Medulla oblongata (tissue), 1 donor: ENCODE data around the gene MT1E.
"Not testable (repeated sequence)": the region's sequence is repeated elsewhere in the genome, so short reads cannot be mapped to it uniquely, and the experiment has no call there.

ENCODE experiments used
- DNase-seq: peaks from one replicate; pipeline ENCODE4 v3.0.0-alpha.2; 2015; ENCODE audit errors: extremely low spot score

Gene MT1E

GRCh38 chr16:56607109-56607618, 18.4 kb upstream of the MT1E start:
- DNase-seq = peak; percentile 47

GRCh38 chr16:56607675-56608042, 17.9 kb upstream of the MT1E start:
- DNase-seq = peak; percentile 23

GRCh38 chr16:56608043-56608875, 17.3 kb upstream of the MT1E start, which contains the start of gene MT2A:
MT2A (plus strand) TSS chr16:56608584; CDS start chr16:56608656, 72 bp downstream.
- peak; percentile 93 for DNase-seq

- DNase-seq = no peak
These were observed 16.6 kb upstream of the MT1E start for GRCh38 chr16:56608876-56609462.

GRCh38 chr16:56609463-56609921, 16.1 kb upstream of the MT1E start:
- DNase-seq = peak; percentile 92

- DNase-seq = peak; percentile 75
These were observed 15.5 kb upstream of the MT1E start for GRCh38 chr16:56610017-56610608.

GRCh38 chr16:56610609-56611111, 14.9 kb upstream of the MT1E start:
- no peak for DNase-seq

- peak; percentile 82 for DNase-seq
These were observed 14.2 kb upstream of the MT1E start for GRCh38 chr16:56611281-56611833.

- DNase-seq = no peak
These were observed 11.9 kb upstream of the MT1E start for GRCh38 chr16:56613706-56614105.

- no peak for DNase-seq
These were observed 11.0 kb upstream of the MT1E start for GRCh38 chr16:56614549-56614991.

GRCh38 chr16:56615353-56615752, 10.2 kb upstream of the MT1E start:
- DNase-seq = no peak

GRCh38 chr16:56616608-56617211, 8.9 kb upstream of the MT1E start:
- no peak for DNase-seq

GRCh38 chr16:56617212-56618085, 8.1 kb upstream of the MT1E start:
- DNase-seq = peak; percentile 55

GRCh38 chr16:56618138-56618537, 7.4 kb upstream of the MT1E start:
- DNase-seq = no peak

- no peak for DNase-seq
These were observed 5.2 kb upstream of the MT1E start for GRCh38 chr16:56620339-56620897.

- not testable (repeated sequence) for DNase-seq
These were observed 3.7 kb upstream of the MT1E start for GRCh38 chr16:56621665-56622445.

- not testable (repeated sequence) for DNase-seq
These were observed 2.4 kb upstream of the MT1E start for GRCh38 chr16:56623184-56623583.

- no peak for DNase-seq
These were observed 1.9 kb upstream of the MT1E start for GRCh38 chr16:56623637-56624036.

GRCh38 chr16:56625943-56626654, 518 bp downstream of the MT1E start:
- DNase-seq = peak; percentile 42
